HG02970 (cell line): ENCODE measurements around the gene SPRY4.
"Not testable (repeated sequence)": the region's sequence is repeated elsewhere in the genome, so short reads cannot be mapped to it uniquely, and the experiment has no call there.

Experiments
- ATAC-seq: cut with Tn5 transposase; IDR thresholded peaks from one replicate; pipeline ENCODE4 v1.9.1; 2021; ENCODE audit warnings: mild to moderate bottlenecking, moderate library complexity, moderate number of reproducible peaks; ENCODE audit not compliant: unreplicated experiment, low FRiP score

Gene SPRY4

GRCh38 chr5:142316051-142316450 lies 8.8 kb downstream of the SPRY4 start:
- no peak for ATAC-seq

GRCh38 chr5:142315096-142315900 lies 9.5 kb downstream of the SPRY4 start:
- no peak for ATAC-seq

GRCh38 chr5:142314606-142315005 lies 10.2 kb downstream of the SPRY4 start:
- no peak for ATAC-seq

- ATAC-seq: no peak
Observed at GRCh38 chr5:142314109-142314508, 10.7 kb downstream of the SPRY4 start.

GRCh38 chr5:142313682-142314081 lies 11.1 kb downstream of the SPRY4 start:
- ATAC-seq: no peak

- ATAC-seq: no peak
Observed at GRCh38 chr5:142313275-142313674, 11.5 kb downstream of the SPRY4 start.

- no peak for ATAC-seq
Observed at GRCh38 chr5:142312399-142312798, 12.4 kb downstream of the SPRY4 start.

GRCh38 chr5:142311725-142312124 lies 13.1 kb downstream of the SPRY4 start:
- no peak for ATAC-seq

- ATAC-seq: no peak
Observed at GRCh38 chr5:142310803-142311202, 14.0 kb downstream of the SPRY4 start.

- ATAC-seq: no peak
Observed at GRCh38 chr5:142309747-142310318, 15.0 kb downstream of the SPRY4 start.

- no peak for ATAC-seq
Observed at GRCh38 chr5:142308358-142308757, 16.5 kb downstream of the SPRY4 start.

GRCh38 chr5:142307146-142307890 lies 17.5 kb downstream of the SPRY4 start:
- no peak for ATAC-seq

GRCh38 chr5:142306077-142306502 lies 18.7 kb downstream of the SPRY4 start:
- no peak for ATAC-seq

- ATAC-seq: no peak
Observed at GRCh38 chr5:142305211-142305610, 19.6 kb downstream of the SPRY4 start.

- no peak for ATAC-seq
Observed at GRCh38 chr5:142304013-142304701, 20.7 kb downstream of the SPRY4 start.

GRCh38 chr5:142303565-142303964 lies 21.3 kb downstream of the SPRY4 start:
- ATAC-seq: no peak

GRCh38 chr5:142301540-142301939 lies 23.3 kb downstream of the SPRY4 start:
- no peak for ATAC-seq

- ATAC-seq: no peak
Observed at GRCh38 chr5:142300677-142301076, 24.1 kb downstream of the SPRY4 start.

GRCh38 chr5:142298789-142299188 lies 26.0 kb downstream of the SPRY4 start:
- no peak for ATAC-seq

GRCh38 chr5:142297786-142298185 lies 27.0 kb downstream of the SPRY4 start:
- not testable (repeated sequence) for ATAC-seq

- no peak for ATAC-seq
Observed at GRCh38 chr5:142296914-142297417, 27.9 kb downstream of the SPRY4 start.
